ENCODE data around the gene CST11.
A peak's percentile ranks its signal among the peaks of the same experiment; 100 is the strongest.

CST11 gene

DNA sequence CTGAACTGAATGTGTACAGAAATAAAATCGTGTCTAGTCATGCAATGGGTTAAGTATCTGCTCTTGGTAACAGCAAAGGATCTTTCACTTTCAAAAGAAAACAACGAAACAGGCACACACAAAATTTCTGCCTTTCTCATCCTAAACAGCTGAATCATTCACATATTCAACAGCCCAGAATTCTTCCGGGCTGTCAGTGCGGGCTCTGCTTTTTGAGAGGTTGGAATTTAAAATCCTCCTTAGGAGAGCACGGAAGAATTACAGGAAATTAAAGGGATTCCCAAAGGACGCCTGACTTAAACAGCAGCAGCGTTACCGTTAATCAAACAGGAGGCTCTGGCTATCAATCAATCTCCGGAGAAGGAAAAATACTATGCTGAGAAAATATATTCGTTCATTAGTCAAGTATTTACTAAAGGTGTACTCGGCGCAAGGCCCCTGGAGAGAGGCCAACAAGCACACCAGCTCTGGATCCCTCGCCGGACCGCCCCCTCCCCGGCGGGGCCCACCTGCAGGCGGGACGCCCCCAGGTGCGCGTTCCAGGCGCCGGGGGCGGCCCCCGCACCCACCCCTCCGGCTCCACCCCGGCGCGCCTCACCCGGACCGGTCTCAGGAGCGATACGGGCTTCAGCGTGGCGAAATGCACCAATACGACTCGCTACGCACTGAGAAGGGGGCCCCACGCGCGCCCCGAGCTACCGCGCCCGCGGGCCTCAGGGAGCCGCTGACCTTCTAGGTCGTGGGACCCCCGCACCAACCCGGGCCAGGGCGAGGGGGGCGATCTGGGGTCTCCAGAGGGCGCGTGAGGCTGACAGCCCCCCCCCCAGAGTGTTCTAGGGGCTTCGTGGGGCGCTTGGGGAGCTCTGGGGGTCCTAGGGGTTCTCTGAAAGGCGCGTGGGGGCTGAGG lies 32.4 kb downstream of the CST11 start:
- DNase-seq (ENCODE audit: low spot score) = peak; percentile 21

GRCh38 chr20:23419657-23419994 lies 33.0 kb downstream of the CST11 start:
- no peak for DNase-seq (ENCODE audit: low spot score)

- no peak for DNase-seq (ENCODE audit: low spot score)
These were observed 34.8 kb downstream of the CST11 start for GRCh38 chr20:23417861-23418260.

DNA sequence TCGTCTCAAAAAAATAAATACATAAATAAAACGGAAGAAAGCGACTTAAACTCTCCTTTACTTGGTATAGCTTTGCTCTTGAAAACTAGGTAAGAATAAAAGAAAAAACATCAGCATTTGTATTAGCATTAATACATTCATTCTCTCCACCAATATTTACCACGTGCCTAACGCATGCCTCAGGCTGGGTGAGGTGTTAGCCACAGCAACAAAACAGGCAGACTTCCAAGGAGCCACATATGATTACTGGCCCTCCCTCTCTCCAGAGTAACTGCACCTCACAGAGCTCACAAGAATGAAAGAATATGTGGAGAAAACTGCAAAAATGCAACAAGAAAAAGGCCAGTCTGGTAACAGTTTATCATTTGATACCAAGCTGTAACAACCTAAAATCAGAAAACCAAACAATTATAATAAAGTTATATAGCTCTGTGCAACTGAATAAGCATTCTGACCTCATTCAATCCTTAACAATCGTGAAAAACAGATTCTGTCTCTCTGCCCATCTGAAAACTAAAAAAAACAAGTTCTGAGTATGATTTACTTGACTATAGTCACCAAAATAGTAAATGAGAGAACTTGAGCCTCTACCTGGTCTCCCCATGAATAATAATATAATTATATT lies 36.6 kb downstream of the CST11 start:
- no peak for DNase-seq (ENCODE audit: low spot score)

GRCh38 chr20:23415555-23415954 lies 37.1 kb downstream of the CST11 start:
- DNase-seq (ENCODE audit: low spot score) = no peak

- no peak for DNase-seq (ENCODE audit: low spot score)
These were observed 38.0 kb downstream of the CST11 start for GRCh38 chr20:23414526-23415188.

- DNase-seq (ENCODE audit: low spot score) = no peak
These were observed 38.7 kb downstream of the CST11 start for GRCh38 chr20:23413862-23414422.

DNA sequence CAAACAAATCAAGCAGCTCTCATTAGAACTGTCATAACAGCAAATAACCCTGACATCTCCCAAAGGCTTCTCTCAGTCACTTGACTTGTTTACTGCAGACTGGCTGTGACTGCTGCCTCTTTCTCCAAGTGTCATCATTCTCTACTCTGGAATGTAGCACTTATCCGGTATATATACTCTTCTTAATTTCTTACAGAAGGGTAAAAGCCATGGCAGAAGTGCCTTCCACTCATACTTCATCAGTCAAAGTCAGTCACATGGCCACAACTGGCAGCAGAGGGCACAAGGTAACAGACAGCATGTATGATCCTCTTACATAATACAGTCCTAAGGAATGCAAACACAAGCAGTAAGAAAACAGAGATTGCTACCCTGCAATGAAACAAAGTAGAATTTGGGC lies 40.6 kb downstream of the CST11 start:
- no peak for DNase-seq (ENCODE audit: low spot score)

DNA sequence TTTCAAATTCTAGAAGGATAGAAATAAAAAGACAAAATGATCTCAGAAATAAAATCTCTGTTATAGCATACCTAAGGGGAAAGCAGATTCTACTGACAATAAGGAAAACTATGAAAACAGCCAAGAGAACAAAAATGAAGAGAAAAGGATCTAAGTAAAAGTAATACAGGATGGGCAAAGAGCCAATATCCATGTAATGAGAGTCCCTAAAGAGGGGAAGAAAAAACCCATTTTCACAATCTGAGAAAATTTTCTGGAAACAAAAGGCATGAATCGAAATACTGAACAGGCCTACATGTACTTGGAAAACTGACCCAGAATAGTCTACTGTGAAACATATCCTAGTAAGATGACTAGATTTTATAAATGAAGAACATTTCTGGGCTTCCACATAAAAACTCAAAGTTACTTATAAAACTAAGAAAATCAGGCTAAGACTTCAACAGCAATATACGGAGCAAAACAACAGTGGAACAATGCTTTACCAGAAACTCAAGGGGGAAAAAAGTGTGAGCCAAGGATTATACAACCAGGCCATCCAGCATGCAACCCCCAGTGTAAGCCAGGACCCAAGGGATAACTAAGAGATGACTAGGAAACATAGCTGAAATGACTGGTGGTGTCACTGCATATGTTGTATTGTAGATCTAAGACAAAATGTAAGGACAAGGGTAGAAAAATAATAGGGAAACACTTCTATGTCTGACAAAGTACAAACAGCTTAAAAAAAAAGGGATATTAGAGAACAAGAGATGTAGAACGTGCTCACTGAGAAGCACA lies 41.6 kb downstream of the CST11 start:
- no peak for DNase-seq (ENCODE audit: low spot score)

GRCh38 chr20:23409800-23410199 lies 42.9 kb downstream of the CST11 start:
- DNase-seq (ENCODE audit: low spot score) = no peak

DNA sequence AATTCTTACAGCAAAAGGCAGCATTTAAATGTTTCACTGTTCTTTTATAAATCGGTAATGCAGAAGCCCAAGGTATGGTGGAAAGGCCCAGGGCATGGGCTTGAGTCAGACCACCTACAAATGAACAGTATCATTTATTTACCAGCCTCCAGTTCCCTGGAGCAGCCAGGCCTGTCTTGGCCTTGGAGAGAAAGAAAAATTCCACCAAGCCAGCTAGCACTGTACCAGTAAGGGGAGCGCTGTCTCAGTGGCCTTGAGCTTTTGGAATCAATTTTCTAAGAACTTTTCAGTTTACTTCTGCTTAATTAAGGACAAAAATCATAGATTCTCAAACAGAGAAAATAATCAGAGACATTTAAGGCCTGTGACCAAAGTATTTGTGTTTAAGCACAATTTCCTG lies 43.7 kb downstream of the CST11 start:
- DNase-seq (ENCODE audit: low spot score) = no peak

GRCh38 chr20:23407781-23408464 lies 44.8 kb downstream of the CST11 start:
- no peak for DNase-seq (ENCODE audit: low spot score)

GRCh38 chr20:23406880-23407279 lies 45.8 kb downstream of the CST11 start:
- no peak for DNase-seq (ENCODE audit: low spot score)

DNA sequence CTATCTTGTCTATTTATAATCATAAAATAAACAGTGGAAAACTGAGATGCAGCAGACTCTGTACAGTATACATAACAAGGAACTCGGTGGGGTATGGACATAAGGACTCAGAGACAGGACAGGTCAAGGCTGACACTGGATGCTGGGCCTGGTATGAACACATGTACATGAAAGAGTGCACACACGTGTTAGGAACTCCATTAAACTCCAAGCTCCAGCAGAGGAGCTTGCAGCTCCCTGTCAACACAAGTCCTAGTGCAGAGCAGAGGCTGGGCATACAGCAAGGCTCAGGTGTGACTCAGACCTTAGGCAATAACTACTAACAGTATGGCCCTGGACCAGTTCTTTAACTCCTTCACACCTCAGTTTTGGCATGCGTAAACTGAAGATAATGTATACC lies 48.5 kb downstream of the CST11 start:
- DNase-seq (ENCODE audit: low spot score) = no peak

DNA sequence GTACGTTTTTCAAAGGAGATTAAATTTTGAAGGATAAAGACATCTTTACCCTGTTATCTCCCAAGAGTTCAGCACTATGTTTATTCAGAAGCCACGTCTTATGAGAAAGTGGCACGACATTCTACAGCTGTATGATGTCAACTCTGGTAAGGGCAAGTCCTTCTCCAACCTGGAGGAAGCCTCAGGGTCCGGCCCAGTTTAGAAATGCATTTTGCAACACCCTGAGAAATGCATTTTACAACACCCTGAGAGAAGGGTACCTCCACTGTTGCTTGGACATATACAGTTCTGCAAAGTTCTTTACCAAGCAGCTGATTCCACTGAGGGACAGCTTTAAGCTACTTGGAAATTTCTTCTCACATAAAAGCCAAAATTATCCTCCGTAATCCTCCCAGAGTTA lies 48.9 kb downstream of the CST11 start:
- no peak for DNase-seq (ENCODE audit: low spot score)

DNA sequence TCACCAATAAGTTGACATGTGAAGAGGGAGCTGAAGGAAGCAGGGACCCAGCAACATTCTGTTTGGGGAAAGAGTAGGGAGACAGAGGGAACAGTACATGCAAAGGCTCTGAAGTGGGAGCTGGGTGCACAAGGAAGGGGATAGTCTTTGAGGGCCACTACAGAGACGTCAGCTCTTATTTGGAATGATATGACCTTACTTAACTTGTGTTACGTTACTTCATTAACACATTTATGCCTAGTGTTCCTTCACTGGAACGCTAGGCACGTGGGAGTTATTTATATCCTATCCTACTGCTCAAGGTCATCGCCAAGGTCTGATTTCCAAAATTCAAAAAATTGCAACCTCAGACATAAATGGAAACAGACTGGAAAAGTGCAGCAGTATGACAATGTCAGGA lies 51.6 kb downstream of the CST11 start:
- no peak for DNase-seq (ENCODE audit: low spot score)
